ENCODE data around the gene ARSH. TPM values are rescaled to one million over a fixed set of nuclear protein-coding genes. Genes with fewer than 3 reads are reported as not detected.
"Not testable (repeated sequence)": the region's sequence is repeated elsewhere in the genome, so short reads cannot be mapped to it uniquely, and the experiment has no call there.

The ARSH gene
- not detected for total RNA-seq

GRCh38 chrX:3006495-3006894 is at the start of gene ARSH:
ARSH (plus strand) TSS chrX:3006546; CDS start chrX:3006613, 67 bp downstream.
- Mint-ChIP-seq H3K36me3 (ENCODE audit: insufficient read depth) (no peaks in the 10 kb centered on the region), H3K9me3 (peaks cover 6% of the 10 kb centered on the region), H3K4me3 (no peak within 1 kb of the TSS), H3K4me1 (ENCODE audit: low read depth) (no peaks in the 10 kb centered on the region), H3K27me3 (ENCODE audit: low read depth) (no peaks in the 10 kb centered on the region)
- ATAC-seq (no peak), DNase-seq (no peak)

- Mint-ChIP-seq H3K9me3 (no peaks in the 10 kb centered on the region), H3K4me1 (ENCODE audit: low read depth) (no peaks in the 10 kb centered on the region), H3K27me3 (ENCODE audit: low read depth) (peaks cover 4% of the 10 kb centered on the region), H3K36me3 (ENCODE audit: insufficient read depth) (no peaks in the 10 kb centered on the region), H3K4me3 (no peak overlapping the region)
- no peak for DNase-seq
- no peak for ATAC-seq
Observed at GRCh38 chrX:2958199-2958598, 48.1 kb upstream of the ARSH start.

- ATAC-seq (no peak), DNase-seq (no peak)
- Mint-ChIP-seq H3K27me3 (ENCODE audit: low read depth) (peaks cover 3% of the 10 kb centered on the region), H3K9me3 (no peaks in the 10 kb centered on the region), H3K4me3 (no peak overlapping the region), H3K4me1 (ENCODE audit: low read depth) (no peaks in the 10 kb centered on the region), H3K36me3 (ENCODE audit: insufficient read depth) (no peaks in the 10 kb centered on the region)
Observed at GRCh38 chrX:2960861-2961515, 45.4 kb upstream of the ARSH start.

GRCh38 chrX:2962381-2962780 is 44.0 kb upstream of the ARSH start:
- ATAC-seq (no peak), DNase-seq (no peak)
- Mint-ChIP-seq H3K36me3 (ENCODE audit: insufficient read depth) (no peaks in the 10 kb centered on the region), H3K4me3 (no peak overlapping the region), H3K4me1 (ENCODE audit: low read depth) (no peaks in the 10 kb centered on the region), H3K27me3 (ENCODE audit: low read depth) (peaks cover 3% of the 10 kb centered on the region), H3K9me3 (no peaks in the 10 kb centered on the region)

- not testable (repeated sequence) for H3K36me3 Mint-ChIP-seq (ENCODE audit: insufficient read depth); H3K4me3 Mint-ChIP-seq; H3K27me3 Mint-ChIP-seq (ENCODE audit: low read depth); DNase-seq; ATAC-seq; H3K9me3 Mint-ChIP-seq; H3K4me1 Mint-ChIP-seq (ENCODE audit: low read depth)
Observed at GRCh38 chrX:2963449-2963848, 42.9 kb upstream of the ARSH start.

GRCh38 chrX:2963992-2964794 is 42.2 kb upstream of the ARSH start:
- H3K9me3 Mint-ChIP-seq; H3K4me1 Mint-ChIP-seq (ENCODE audit: low read depth); H3K4me3 Mint-ChIP-seq; H3K27me3 Mint-ChIP-seq (ENCODE audit: low read depth); H3K36me3 Mint-ChIP-seq (ENCODE audit: insufficient read depth); ATAC-seq; DNase-seq: not testable (repeated sequence)

- Mint-ChIP-seq H3K27me3 (ENCODE audit: low read depth) (peaks cover 7% of the 10 kb centered on the region), H3K9me3 (no peaks in the 10 kb centered on the region), H3K36me3 (ENCODE audit: insufficient read depth) (no peaks in the 10 kb centered on the region), H3K4me3 (no peak overlapping the region), H3K4me1 (ENCODE audit: low read depth) (peaks cover 4% of the 10 kb centered on the region)
- no peak for ATAC-seq
- no peak for DNase-seq
Observed at GRCh38 chrX:2965965-2966364, 40.4 kb upstream of the ARSH start.

GRCh38 chrX:2967012-2967411 is 39.3 kb upstream of the ARSH start:
- Mint-ChIP-seq H3K4me3 (no peak overlapping the region), H3K27me3 (ENCODE audit: low read depth) (peaks cover 7% of the 10 kb centered on the region), H3K4me1 (ENCODE audit: low read depth) (peaks cover 4% of the 10 kb centered on the region), H3K9me3 (no peaks in the 10 kb centered on the region), H3K36me3 (ENCODE audit: insufficient read depth) (no peaks in the 10 kb centered on the region)
- DNase-seq (no peak), ATAC-seq (no peak)

- Mint-ChIP-seq H3K36me3 (ENCODE audit: insufficient read depth) (no peaks in the 10 kb centered on the region), H3K4me3 (no peak overlapping the region), H3K4me1 (ENCODE audit: low read depth) (peaks cover 4% of the 10 kb centered on the region), H3K27me3 (ENCODE audit: low read depth) (peaks cover 9% of the 10 kb centered on the region), H3K9me3 (no peaks in the 10 kb centered on the region)
- DNase-seq (no peak), ATAC-seq (no peak)
Observed at GRCh38 chrX:2967584-2967983, 38.8 kb upstream of the ARSH start.

GRCh38 chrX:2967998-2968909 is 38.1 kb upstream of the ARSH start:
- no peak for DNase-seq
- Mint-ChIP-seq H3K4me1 (ENCODE audit: low read depth) (peaks cover 4% of the 10 kb centered on the region), H3K36me3 (ENCODE audit: insufficient read depth) (no peaks in the 10 kb centered on the region), H3K9me3 (no peaks in the 10 kb centered on the region), H3K27me3 (ENCODE audit: low read depth) (peaks cover 7% of the 10 kb centered on the region), H3K4me3 (peak overlapping the region; percentile 45)
- peak; percentile 85 to 87 for ATAC-seq

- H3K27me3 Mint-ChIP-seq (ENCODE audit: low read depth) = peaks cover 7% of the 10 kb centered on the region
- DNase-seq (no peak), ATAC-seq (no peak)
- H3K4me1 Mint-ChIP-seq (ENCODE audit: low read depth) = peaks cover 4% of the 10 kb centered on the region
- no peak overlapping the region for H3K4me3 Mint-ChIP-seq
- H3K36me3 Mint-ChIP-seq (ENCODE audit: insufficient read depth) = no peaks in the 10 kb centered on the region
- no peaks in the 10 kb centered on the region for H3K9me3 Mint-ChIP-seq
Observed at GRCh38 chrX:2969021-2969420, 37.3 kb upstream of the ARSH start.

- Mint-ChIP-seq H3K4me3 (no peak overlapping the region), H3K9me3 (no peaks in the 10 kb centered on the region), H3K4me1 (ENCODE audit: low read depth) (peaks cover 4% of the 10 kb centered on the region), H3K27me3 (ENCODE audit: low read depth) (peaks cover 7% of the 10 kb centered on the region), H3K36me3 (ENCODE audit: insufficient read depth) (no peaks in the 10 kb centered on the region)
- DNase-seq = no peak
- ATAC-seq = no peak
Observed at GRCh38 chrX:2972391-2972790, 34.0 kb upstream of the ARSH start.

GRCh38 chrX:2974961-2975360 is 31.4 kb upstream of the ARSH start:
- H3K9me3 Mint-ChIP-seq = no peaks in the 10 kb centered on the region
- H3K4me1 Mint-ChIP-seq (ENCODE audit: low read depth) = no peaks in the 10 kb centered on the region
- H3K4me3 Mint-ChIP-seq = no peak overlapping the region
- ATAC-seq (no peak), DNase-seq (no peak)
- H3K36me3 Mint-ChIP-seq (ENCODE audit: insufficient read depth) = no peaks in the 10 kb centered on the region
- peaks cover 5% of the 10 kb centered on the region for H3K27me3 Mint-ChIP-seq (ENCODE audit: low read depth)

- not testable (repeated sequence) for ATAC-seq; H3K9me3 Mint-ChIP-seq; H3K36me3 Mint-ChIP-seq (ENCODE audit: insufficient read depth)
Observed at GRCh38 chrX:2978639-2979038, 27.7 kb upstream of the ARSH start.

More at GRCh38 chrX:2978639-2979038, 27.7 kb upstream of the ARSH start:
- DNase-seq; H3K4me3 Mint-ChIP-seq; H3K4me1 Mint-ChIP-seq (ENCODE audit: low read depth); H3K27me3 Mint-ChIP-seq (ENCODE audit: low read depth): not testable (repeated sequence)

Data from activated T-cell treated with anti-CD3 and anti-CD28 coated beads, Interleukin-2, amount 50 U/mL, for 4 hours (primary cell).